HG02588 (cell line): ENCODE results near the gene ZNF474.

Experiments
- ATAC-seq: cut with Tn5 transposase; IDR thresholded peaks from one replicate; pipeline ENCODE4 v1.9.1; 2021; ENCODE audit warnings: mild to moderate bottlenecking, moderate library complexity; ENCODE audit not compliant: unreplicated experiment

Gene ZNF474

GRCh38 chr5:122179701-122180100 is 50.4 kb downstream of the ZNF474 start:
- ATAC-seq, result no peak

DNA sequence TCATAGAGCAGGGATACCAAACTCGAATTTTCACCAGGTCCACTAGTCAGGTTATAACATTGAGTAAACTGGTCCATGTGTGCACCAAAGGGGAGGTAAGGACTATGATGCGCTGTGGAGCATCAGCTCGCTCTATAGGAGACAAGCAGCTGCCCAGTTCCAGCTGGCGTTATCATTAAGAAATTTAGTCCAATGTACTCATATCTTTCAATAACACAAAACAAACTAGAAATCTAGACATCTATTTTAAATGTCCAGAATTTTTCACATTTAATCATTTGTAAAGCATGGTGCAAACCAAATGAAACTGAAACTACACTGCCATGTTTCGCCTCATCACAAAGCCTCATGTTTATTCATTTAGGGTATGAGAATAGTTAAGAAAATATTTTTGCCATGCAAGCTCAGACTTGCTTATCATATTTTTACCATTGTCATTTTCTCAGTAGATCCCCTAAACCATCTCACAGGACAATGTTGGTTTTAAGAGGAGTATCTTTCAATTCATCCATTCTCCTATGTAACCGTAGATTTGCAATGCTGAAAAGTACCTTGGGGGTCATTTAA is 50.9 kb downstream of the ZNF474 start:
- ATAC-seq, result no peak

- no peak for ATAC-seq
These were observed 51.7 kb downstream of the ZNF474 start for GRCh38 chr5:122180863-122181548.

DNA sequence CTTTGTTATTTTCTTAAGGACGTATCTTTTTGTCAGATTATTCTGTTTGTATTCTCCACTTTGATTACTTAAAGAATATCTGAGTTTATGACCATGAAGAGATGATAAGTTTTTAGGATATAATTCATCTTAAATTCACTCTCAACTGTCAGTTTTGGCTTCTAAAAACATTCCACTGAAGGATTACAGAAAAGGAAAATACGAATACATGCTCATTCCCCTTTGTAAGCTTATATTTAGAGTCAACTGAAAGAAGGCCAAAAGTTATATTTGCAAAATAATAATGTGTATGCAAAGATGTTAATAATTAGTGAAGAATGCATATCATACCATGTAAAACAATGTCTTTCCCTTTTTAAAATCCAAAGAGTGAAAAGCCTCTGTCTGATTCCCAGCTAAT is 52.5 kb downstream of the ZNF474 start:
- no peak for ATAC-seq

- ATAC-seq, result no peak
These were observed 53.2 kb downstream of the ZNF474 start for GRCh38 chr5:122182491-122182921.

DNA sequence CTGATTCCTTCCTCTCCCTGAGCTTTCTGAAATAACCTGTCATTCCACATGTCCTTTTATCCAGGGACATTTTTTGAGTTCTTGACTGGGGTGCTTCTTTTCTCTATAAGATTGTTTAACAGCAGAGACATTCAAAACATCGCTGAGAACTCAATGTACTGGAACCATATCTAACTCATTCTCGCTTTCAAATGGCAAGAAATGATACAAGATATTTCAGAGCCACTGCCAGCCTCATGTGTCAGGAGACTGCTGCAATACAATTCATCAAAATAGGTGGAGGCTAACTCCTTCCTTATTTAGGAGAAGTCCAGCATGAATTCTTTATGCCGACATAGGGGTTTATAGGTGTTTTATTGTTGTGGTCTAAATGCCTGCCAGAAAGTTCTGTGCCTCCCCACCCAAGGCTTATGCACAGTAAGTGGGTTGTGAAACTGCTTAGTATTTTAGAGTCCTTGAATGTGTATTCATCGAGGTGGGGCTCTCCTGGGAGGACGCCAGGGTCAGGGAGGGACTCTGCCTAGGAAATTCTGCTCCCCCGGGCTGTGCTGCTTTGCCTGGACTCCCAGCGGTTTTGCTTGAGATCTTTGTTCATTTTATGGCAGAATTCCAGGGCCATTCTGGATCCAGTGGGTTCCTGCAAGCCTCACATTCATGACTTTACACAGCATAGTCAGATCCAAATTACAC is 53.9 kb downstream of the ZNF474 start:
- no peak for ATAC-seq

DNA sequence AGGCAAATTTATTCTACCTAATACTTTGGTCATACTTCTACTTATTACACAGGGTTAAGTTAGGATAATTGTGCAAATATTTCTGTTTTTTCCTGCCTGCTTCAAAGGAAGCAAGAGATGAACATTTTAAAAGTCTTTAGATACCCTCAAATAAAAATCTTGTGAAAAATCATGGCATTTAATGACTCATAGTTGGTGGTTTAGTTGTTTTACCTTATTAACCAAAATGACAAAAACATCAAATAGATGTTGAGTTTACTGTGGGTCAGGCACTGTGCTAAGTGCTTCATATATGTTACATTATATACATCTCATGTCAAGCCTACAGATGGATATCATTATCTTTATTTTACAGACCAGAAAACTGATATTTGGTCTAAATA is 54.4 kb downstream of the ZNF474 start:
- ATAC-seq, result no peak

- ATAC-seq, result no peak
These were observed 55.4 kb downstream of the ZNF474 start for GRCh38 chr5:122184676-122185255.

GRCh38 chr5:122187426-122187825 is 58.1 kb downstream of the ZNF474 start:
- ATAC-seq, result no peak

- no peak for ATAC-seq
These were observed 60.8 kb downstream of the ZNF474 start for GRCh38 chr5:122190156-122190555.

DNA sequence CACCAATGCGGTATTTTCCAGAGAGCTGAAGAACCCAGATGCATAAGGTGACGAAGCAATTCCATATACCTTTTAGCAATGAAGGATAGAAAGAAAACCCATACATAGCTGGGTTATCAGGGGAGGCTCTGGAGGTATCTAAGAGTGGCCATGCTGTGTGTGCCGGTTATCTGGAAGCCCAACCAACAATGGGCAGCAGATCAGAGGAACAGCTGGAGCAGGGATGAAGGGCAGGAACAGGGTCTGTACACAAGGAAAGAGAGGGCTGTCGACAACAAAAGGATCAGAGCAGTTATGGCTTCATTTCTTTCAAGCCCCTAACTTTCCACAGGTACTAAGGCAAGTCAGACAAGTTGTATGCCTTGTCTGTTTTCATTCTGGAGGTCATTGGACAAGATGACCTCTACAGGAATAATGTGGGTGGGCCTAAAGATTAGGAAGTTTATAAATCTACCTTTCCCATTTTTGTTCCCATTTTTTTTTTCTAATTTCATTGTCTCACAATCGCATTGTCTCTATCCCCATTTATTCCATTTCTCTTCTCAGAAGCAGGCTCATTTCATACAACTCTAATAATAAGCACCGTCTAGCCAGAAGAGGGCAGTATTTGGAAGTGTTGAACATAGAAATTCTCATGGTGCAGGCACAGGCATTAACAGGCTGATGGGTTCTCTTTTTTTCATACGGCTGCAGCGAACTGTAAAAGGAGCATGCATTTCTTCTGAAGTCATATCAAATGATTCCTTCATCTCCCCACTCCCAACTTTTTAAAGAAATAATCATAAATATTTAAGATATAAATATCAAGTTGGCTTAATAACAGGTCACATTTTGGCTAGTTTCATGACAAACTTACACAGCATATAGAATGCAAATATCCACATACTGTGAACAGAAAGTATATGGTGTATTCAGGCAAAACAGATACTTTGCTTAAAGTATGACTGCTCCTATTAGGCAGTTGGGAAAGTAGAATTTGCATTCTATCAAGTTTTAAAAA is 63.5 kb downstream of the ZNF474 start:
- ATAC-seq, result peak; percentile 73

DNA sequence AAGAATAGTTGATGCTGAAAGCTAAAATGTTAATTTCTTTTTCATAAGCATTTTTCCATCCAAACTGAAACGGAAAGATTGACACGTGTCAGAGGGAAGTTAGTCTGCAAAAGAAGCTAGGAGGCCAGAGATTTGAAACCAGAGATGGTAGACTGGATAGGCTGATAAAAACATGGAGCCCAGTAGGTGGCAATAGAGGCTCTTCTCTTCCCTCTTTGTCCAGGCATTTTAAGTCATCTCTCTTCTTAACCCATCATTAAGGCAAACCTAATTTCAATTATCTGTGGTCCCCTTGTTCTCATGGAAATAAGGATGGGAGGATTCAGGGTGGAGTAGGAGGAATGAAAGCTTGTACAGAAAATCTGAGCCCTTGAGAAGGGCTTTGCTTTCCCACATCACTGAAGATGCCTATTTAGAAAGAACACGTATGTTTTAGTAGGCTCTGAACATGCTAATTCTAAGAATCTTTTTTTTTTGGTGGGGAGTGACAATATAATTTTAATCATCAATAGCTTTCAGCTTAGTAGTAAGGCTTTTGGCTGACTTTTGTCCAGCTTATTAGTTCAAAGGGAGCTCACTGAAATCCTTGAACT is 66.6 kb downstream of the ZNF474 start:
- no peak for ATAC-seq

DNA sequence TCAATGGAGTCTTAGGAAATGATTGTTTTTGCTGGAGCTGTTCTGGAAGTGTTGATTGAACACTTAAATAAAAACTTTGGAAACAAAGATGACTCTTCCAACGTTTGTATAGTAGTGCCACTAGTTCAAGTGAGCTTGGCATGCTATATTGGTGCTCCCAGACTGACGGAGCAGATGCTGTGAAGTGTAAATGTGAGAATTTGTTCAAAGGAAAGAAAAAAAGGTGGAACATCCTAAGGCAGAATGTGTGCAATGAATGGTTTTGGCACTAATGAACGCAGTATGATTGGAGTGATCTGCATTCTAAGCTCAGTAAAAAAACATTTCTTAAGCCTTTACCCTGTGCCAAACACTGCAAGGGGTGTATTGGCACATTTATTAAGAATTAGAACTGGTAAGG is 69.8 kb downstream of the ZNF474 start:
- ATAC-seq, result no peak

GRCh38 chr5:122200450-122200849 is 71.1 kb downstream of the ZNF474 start:
- no peak for ATAC-seq

DNA sequence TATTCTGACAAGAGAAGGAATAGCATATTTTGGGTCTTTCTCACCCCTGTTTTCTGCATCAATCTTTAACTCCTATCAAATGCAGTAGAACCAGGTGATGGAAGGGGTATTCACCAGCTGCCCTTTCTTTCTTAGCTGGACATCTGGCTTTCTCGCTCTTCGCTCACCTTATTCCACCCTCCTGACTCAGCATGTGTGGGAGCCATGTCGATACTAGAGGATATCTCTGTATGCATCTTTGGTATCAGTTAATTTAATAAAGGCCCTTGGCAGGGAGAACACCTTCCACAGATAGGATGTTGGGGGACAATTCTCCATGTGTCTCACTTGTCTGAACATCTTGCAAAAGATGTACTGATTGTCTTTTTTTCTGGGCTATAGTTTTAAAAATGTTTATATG is 71.5 kb downstream of the ZNF474 start:
- ATAC-seq, result no peak

GRCh38 chr5:122201365-122201764 is 72.0 kb downstream of the ZNF474 start:
- no peak for ATAC-seq

DNA sequence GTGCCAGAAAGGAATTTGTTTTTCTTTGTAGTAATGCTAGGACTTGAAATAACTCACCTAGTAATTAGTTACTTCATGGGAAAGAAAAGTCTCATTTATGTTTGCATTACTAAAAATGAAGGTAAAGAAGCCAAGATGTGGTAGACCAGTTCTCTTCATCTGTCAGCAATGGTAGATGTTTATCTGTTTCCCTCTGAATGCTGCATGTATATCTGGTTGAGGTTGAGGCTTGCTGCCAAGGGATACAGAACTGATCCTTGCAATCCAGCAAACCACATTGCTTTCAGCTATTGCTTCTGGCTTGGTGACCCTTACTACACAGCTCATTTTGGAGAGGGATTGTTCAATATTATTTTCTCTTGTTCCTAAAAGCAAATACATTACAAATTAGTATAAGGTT is 73.6 kb downstream of the ZNF474 start:
- no peak for ATAC-seq
